A549 (cell line): ENCODE data around the gene SYT1. TPM values are rescaled to one million over a fixed set of nuclear protein-coding genes. Genes with fewer than 3 reads are reported as not detected.
"Not testable (repeated sequence)": the region's sequence is repeated elsewhere in the genome, so short reads cannot be mapped to it uniquely, and the experiment has no call there.

Source experiments
- ATAC-seq, 2 experiments: fragments of 200-7000 bp in 1 of 2; fragments of >200 bp in 1 of 2; cut with Nextera tagmentation in 1 of 2; cut with Tn5 transposase in 1 of 2; 3 replicates each; pipeline versions ENCODE4 v1.8.0 to v1.9.1; 2018 to 2020; ENCODE audit warnings: mild to moderate bottlenecking in 1 of 2, moderate library complexity in 1 of 2
- CTCF ChIA-PET: fragments of 300-600 bp; sonication (Branson Sonifier 250); formaldehyde crosslinking; extraction: SDS; loops from one replicate; lab custom pipeline; 2021; ENCODE audit warnings: antibody characterized with exemption, inconsistent platforms; lab: Yijun Ruan, JAX
- POLR2A ChIA-PET: fragments of 350-600 bp; formaldehyde crosslinking; extraction: SDS; loops from one replicate; lab custom pipeline; 2021; ENCODE audit warnings: antibody characterized with exemption, inconsistent platforms; lab: Yijun Ruan, JAX
- DNase-seq, 2 experiments: peaks; one replicate each; pipeline versions ENCODE4 v3.0.0 to v3.0.0-alpha.2; 2011 to 2016; ENCODE audit warnings: low read depth in 1 of 2, low spot score in 1 of 2
- FAIRE-seq: peaks from 2 replicates; lab custom pipeline; 2011; peaks lifted over from hg19 to GRCh38; lab: Jason Lieb, UNC
- H3K27ac ChIP-seq, 2 experiments: fragments of >200 bp; sonication (Bioruptor Twin); formaldehyde crosslinking; 3 replicates each; pipeline ENCODE4 v1.5.1; 2016 to 2017
- H3K4me1 ChIP-seq: fragments of >200 bp; sonication (Bioruptor Twin); formaldehyde crosslinking; 3 replicates; pipeline ENCODE4 v1.6.1; 2016
- H3K4me2 ChIP-seq: fragments of >200 bp; sonication (Bioruptor Twin); formaldehyde crosslinking; 3 replicates; pipeline ENCODE4 v1.6.1; 2016
- H3K4me3 ChIP-seq: fragments of >200 bp; sonication (Bioruptor Twin); formaldehyde crosslinking; 3 replicates; pipeline ENCODE4 v1.5.1; 2016
- H3K9me3 ChIP-seq: fragments of >200 bp; sonication (Bioruptor Twin); formaldehyde crosslinking; 3 replicates; pipeline ENCODE4 v1.6.1; 2016
- BHLHE40 ChIP-seq: IDR thresholded peaks from 2 replicates; pipeline ENCODE4 v1.6.1; 2012; ENCODE audit warnings: low read depth, low read length, inconsistent platforms
- CBX2 ChIP-seq: fragments of 200-600 bp; sonication (generic); IDR thresholded peaks from 2 replicates; pipeline ENCODE4 v1.6.1; 2016; ENCODE audit warnings: low read depth, mild to moderate bottlenecking, borderline replicate concordance
- CEBPB ChIP-seq, 2 experiments: fragments of >200 bp in 1 of 2; sonication (Bioruptor Twin) in 1 of 2; formaldehyde crosslinking in 1 of 2; IDR thresholded peaks; 2 replicates each; pipeline ENCODE4 v1.6.1; 2012 to 2016
- CHD2 ChIP-seq: fragments of 150-350 bp; IDR thresholded peaks from 2 replicates; pipeline ENCODE4 v1.6.1; 2014; ENCODE audit warnings: low read length; ENCODE audit not compliant: partially characterized antibody
- ELK1 ChIP-seq: fragments of 150-350 bp; IDR thresholded peaks from 2 replicates; pipeline ENCODE4 v1.6.1; 2014; ENCODE audit warnings: low read depth, mild to moderate bottlenecking, low read length
- FOXS1 ChIP-seq: fragments of 250-450 bp; sonication (Bioruptor Pico); IDR thresholded peaks from 2 replicates; pipeline ENCODE4 v1.5.0; 2020; ENCODE audit warnings: mild to moderate bottlenecking, moderate library complexity
- HDAC2 ChIP-seq: fragments of 200-600 bp; sonication (generic); IDR thresholded peaks from 2 replicates; pipeline ENCODE4 v1.6.1; 2016
- HMGXB4 ChIP-seq: fragments of 250-450 bp; sonication (Bioruptor Pico); IDR thresholded peaks from 2 replicates; pipeline ENCODE4 v1.5.0; 2021; ENCODE audit warnings: mild to moderate bottlenecking, moderate library complexity, borderline replicate concordance
- HOXA7 ChIP-seq: fragments of 250-450 bp; sonication (Bioruptor Pico); IDR thresholded peaks from 2 replicates; pipeline ENCODE4 v1.5.0; 2020; ENCODE audit warnings: mild to moderate bottlenecking, moderate library complexity
- HOXB5 ChIP-seq: fragments of 250-450 bp; sonication (Bioruptor Pico); IDR thresholded peaks from 2 replicates; pipeline ENCODE4 v1.5.0; 2020; ENCODE audit warnings: mild to moderate bottlenecking, moderate library complexity
- KDM1A ChIP-seq: fragments of 200-600 bp; sonication (generic); IDR thresholded peaks from 2 replicates; pipeline ENCODE4 v1.6.1; 2016; ENCODE audit warnings: low read depth, mild to moderate bottlenecking
- MAFK ChIP-seq: fragments of 450-650 bp; IDR thresholded peaks from 2 replicates; pipeline ENCODE4 v1.6.1; 2014; ENCODE audit not compliant: partially characterized antibody
- MAZ ChIP-seq: fragments of 150-350 bp; IDR thresholded peaks from 2 replicates; pipeline ENCODE4 v1.6.1; 2014; ENCODE audit warnings: antibody characterized with exemption, low read depth, low read length, borderline replicate concordance
- MYC ChIP-seq: IDR thresholded peaks from 2 replicates; pipeline ENCODE4 v1.6.1; 2012; ENCODE audit warnings: mild to moderate bottlenecking, inconsistent platforms, low read length, improper control_type of control experiment, borderline replicate concordance
- NPAS2 ChIP-seq: fragments of 250-450 bp; sonication (Bioruptor Pico); IDR thresholded peaks from 2 replicates; pipeline ENCODE4 v1.8.0; 2022; ENCODE audit warnings: mild to moderate bottlenecking, moderate library complexity, borderline replicate concordance
- POLR2A ChIP-seq: IDR thresholded peaks from 2 replicates; pipeline ENCODE4 v1.6.1; 2012; ENCODE audit warnings: mild to moderate bottlenecking, low read length
- POLR2AphosphoS2 ChIP-seq: conservative IDR thresholded peaks from 2 replicates; pipeline ENCODE4 v1.6.1; 2012; ENCODE audit warnings: low read length, improper control_type of control experiment, inconsistent platforms
- RARB ChIP-seq: fragments of 250-450 bp; sonication (Bioruptor Pico); IDR thresholded peaks from 2 replicates; pipeline ENCODE4 v1.8.0; 2021; ENCODE audit warnings: mild to moderate bottlenecking, moderate library complexity
- RCOR1 ChIP-seq: fragments of 150-350 bp; IDR thresholded peaks from 2 replicates; pipeline ENCODE4 v1.6.1; 2014; ENCODE audit warnings: antibody characterized with exemption, low read length, low read depth
- REST ChIP-seq: fragments of 200-600 bp; sonication (generic); IDR thresholded peaks from 2 replicates; pipeline ENCODE4 v1.6.1; 2016; ENCODE audit warnings: antibody characterized with exemption, mild to moderate bottlenecking, moderate library complexity
- RNF2 ChIP-seq: fragments of 200-600 bp; sonication (generic); IDR thresholded peaks from 2 replicates; pipeline ENCODE4 v1.6.1; 2016; ENCODE audit warnings: low read depth, mild to moderate bottlenecking, antibody characterized with exemption, moderate library complexity, borderline replicate concordance
- SMC3 ChIP-seq: fragments of >200 bp; sonication (Bioruptor Twin); formaldehyde crosslinking; IDR thresholded peaks from 3 replicates; pipeline ENCODE4 v1.6.1; 2018; ENCODE audit warnings: inconsistent platforms
- SREBF2 ChIP-seq: fragments of 450-650 bp; IDR thresholded peaks from 2 replicates; pipeline ENCODE4 v1.6.1; 2014; ENCODE audit warnings: mild to moderate bottlenecking, moderate library complexity
- TP53 ChIP-seq: fragments of 250-450 bp; sonication (Bioruptor Pico); IDR thresholded peaks from 2 replicates; pipeline ENCODE4 v1.5.0; 2021; ENCODE audit warnings: mild to moderate bottlenecking, moderate library complexity
- USF2 ChIP-seq: fragments of 450-650 bp; IDR thresholded peaks from 2 replicates; pipeline ENCODE4 v1.6.1; 2014; ENCODE audit warnings: antibody characterized with exemption
- WGBS: methylation state at CpG from one replicate; pipeline ENCODE4 v1.1.6; 2017; ENCODE audit errors: missing lambda C conversion rate; 5-methylcytosine and 5-hydroxymethylcytosine counted together
- polyA plus RNA-seq, 4 experiments: library from polyadenylated mRNA; depleted of rRNA in 3 of 4; stranded (reverse); fragments of >200 nt; fragmentation: RNase III in 1 of 4; extraction: RNeasy Plus Mini Kit Qiagen cat#74134 plus additional on column Dnase treatment in 1 of 4; gene quantifications; 2 replicates in 3 of 4; 3 replicates in 1 of 4; pipeline ENCODE4 v1.2.3, GENCODE V29; 2011 to 2017

SYT1 gene
- polyA plus RNA-seq, 2 of the 4 experiments (the other 2 are of a cell fraction) = 11.7 to 39.6 TPM

- CTCF ChIA-PET = no interaction called here
- no peaks in the 10 kb centered on the region for H3K4me1 ChIP-seq
- no peak overlapping the region for H3K4me2 ChIP-seq
- TF ChIP-seq RCOR1 (no peak), KDM1A (no peak), POLR2AphosphoS2 (no peak), ELK1 (no peak), RARB (CRISPR knock-in tag) (no peak), MYC (no peak), SMC3 (no peak), HOXA7 (CRISPR knock-in tag) (no peak), HOXB5 (CRISPR knock-in tag) (no peak)
- ATAC-seq = no peak
- FAIRE-seq = no peak
- POLR2A ChIA-PET = no interaction called here
- H3K4me3 ChIP-seq = no peak overlapping the region
- DNase-seq = no peak
- no peak overlapping the region for H3K27ac ChIP-seq
- H3K9me3 ChIP-seq = no peaks in the 10 kb centered on the region
Measured at GRCh38 chr12:79033788-79034187, 169.2 kb downstream of the SYT1 start.

- H3K9me3 ChIP-seq, CTCF ChIA-PET, H3K27ac ChIP-seq, DNase-seq, H3K4me1 ChIP-seq, FAIRE-seq, H3K4me2 ChIP-seq, H3K4me3 ChIP-seq, POLR2A ChIA-PET, ATAC-seq: not testable (repeated sequence)
- 90% methylated on average over 6 of the region's 6 CpGs for WGBS
Measured at GRCh38 chr12:79044748-79045147, 180.2 kb downstream of the SYT1 start.

GRCh38 chr12:79045149-79045703 lies 180.7 kb downstream of the SYT1 start:
- ATAC-seq, POLR2A ChIA-PET, H3K4me2 ChIP-seq, H3K9me3 ChIP-seq, DNase-seq, FAIRE-seq, H3K27ac ChIP-seq, CTCF ChIA-PET, H3K4me3 ChIP-seq, H3K4me1 ChIP-seq: not testable (repeated sequence)
- WGBS = 91% methylated on average over 27 of the region's 32 CpGs

- DNase-seq = no peak
- FAIRE-seq = peak; percentile 54
- WGBS = 95% methylated on average over 1 of the region's 1 CpG
- no peak for TF ChIP-seq CHD2
- TF ChIP-seq TP53 (CRISPR knock-in tag) = no peak
- TF ChIP-seq SREBF2 = no peak
- no peak for TF ChIP-seq CBX2
- TF ChIP-seq HOXB5 (CRISPR knock-in tag) = no peak
- TF ChIP-seq MAZ = no peak
- TF ChIP-seq HDAC2 = no peak
- TF ChIP-seq NPAS2 (CRISPR knock-in tag) = no peak
- TF ChIP-seq CEBPB (IDR thresholded peaks at IDR 0.05) = no peak
- no peak for TF ChIP-seq MAFK
- TF ChIP-seq SMC3 = no peak
- no peak for TF ChIP-seq BHLHE40
- TF ChIP-seq HMGXB4 (CRISPR knock-in tag) = no peak
- no peak for TF ChIP-seq FOXS1
- no peak for TF ChIP-seq USF2
- TF ChIP-seq REST = no peak
- no peak for TF ChIP-seq POLR2A
- no peak for TF ChIP-seq RNF2
Measured at GRCh38 chr12:79046021-79046420, 181.4 kb downstream of the SYT1 start.

More at GRCh38 chr12:79046021-79046420, 181.4 kb downstream of the SYT1 start:
- ATAC-seq = no peak
- Histone ChIP-seq H3K4me2 (no peak overlapping the region), H3K9me3 (no peaks in the 10 kb centered on the region), H3K4me3 (no peak overlapping the region), H3K27ac (no peak overlapping the region), H3K4me1 (no peaks in the 10 kb centered on the region)
- POLR2A ChIA-PET = no interaction called here
- CTCF ChIA-PET = no interaction called here
